GM19328 (cell line): ENCODE results near the gene C9.
"Not testable (repeated sequence)": the region's sequence is repeated elsewhere in the genome, so short reads cannot be mapped to it uniquely, and the experiment has no call there.

Source experiments
- ATAC-seq: cut with Tn5 transposase; IDR thresholded peaks from one replicate; pipeline ENCODE4 v1.9.1; 2021; ENCODE audit warnings: mild to moderate bottlenecking, moderate library complexity; ENCODE audit not compliant: unreplicated experiment

The C9 gene

GRCh38 chr5:39267186-39267585, 97.1 kb downstream of the C9 start:
- ATAC-seq, result no peak

- ATAC-seq, result no peak
Observed at GRCh38 chr5:39266442-39266841, 97.9 kb downstream of the C9 start.

- peak; percentile 88 for ATAC-seq
Observed at GRCh38 chr5:39264528-39264927, 99.8 kb downstream of the C9 start.

GRCh38 chr5:39262981-39263380, 101.3 kb downstream of the C9 start:
- no peak for ATAC-seq

- no peak for ATAC-seq
Observed at GRCh38 chr5:39260095-39260494, 104.2 kb downstream of the C9 start.

GRCh38 chr5:39257554-39257953, 106.7 kb downstream of the C9 start:
- ATAC-seq, result no peak

GRCh38 chr5:39256477-39257235, 107.6 kb downstream of the C9 start:
- ATAC-seq, result no peak

- ATAC-seq, result no peak
Observed at GRCh38 chr5:39255406-39255805, 108.9 kb downstream of the C9 start.

GRCh38 chr5:39254671-39255070, 109.6 kb downstream of the C9 start:
- no peak for ATAC-seq

- ATAC-seq, result no peak
Observed at GRCh38 chr5:39253196-39253595, 111.1 kb downstream of the C9 start.

- no peak for ATAC-seq
Observed at GRCh38 chr5:39249564-39250274, 114.6 kb downstream of the C9 start.

GRCh38 chr5:39249069-39249468, 115.2 kb downstream of the C9 start:
- ATAC-seq, result no peak

GRCh38 chr5:39240750-39241149, 123.5 kb downstream of the C9 start:
- no peak for ATAC-seq

GRCh38 chr5:39238366-39239105, 125.8 kb downstream of the C9 start:
- ATAC-seq, result no peak

GRCh38 chr5:39236718-39237117, 127.6 kb downstream of the C9 start:
- ATAC-seq, result no peak

GRCh38 chr5:39235648-39236047, 128.6 kb downstream of the C9 start:
- no peak for ATAC-seq

- ATAC-seq, result not testable (repeated sequence)
Observed at GRCh38 chr5:39234494-39234893, 129.8 kb downstream of the C9 start.
